ENCODE results near the gene DLG5. TPM values are rescaled to one million over a fixed set of nuclear protein-coding genes. Genes with fewer than 3 reads are reported as not detected.

DLG5 gene
- total RNA-seq, 1 experiment from 2014 or later = 69.7 TPM

DNA sequence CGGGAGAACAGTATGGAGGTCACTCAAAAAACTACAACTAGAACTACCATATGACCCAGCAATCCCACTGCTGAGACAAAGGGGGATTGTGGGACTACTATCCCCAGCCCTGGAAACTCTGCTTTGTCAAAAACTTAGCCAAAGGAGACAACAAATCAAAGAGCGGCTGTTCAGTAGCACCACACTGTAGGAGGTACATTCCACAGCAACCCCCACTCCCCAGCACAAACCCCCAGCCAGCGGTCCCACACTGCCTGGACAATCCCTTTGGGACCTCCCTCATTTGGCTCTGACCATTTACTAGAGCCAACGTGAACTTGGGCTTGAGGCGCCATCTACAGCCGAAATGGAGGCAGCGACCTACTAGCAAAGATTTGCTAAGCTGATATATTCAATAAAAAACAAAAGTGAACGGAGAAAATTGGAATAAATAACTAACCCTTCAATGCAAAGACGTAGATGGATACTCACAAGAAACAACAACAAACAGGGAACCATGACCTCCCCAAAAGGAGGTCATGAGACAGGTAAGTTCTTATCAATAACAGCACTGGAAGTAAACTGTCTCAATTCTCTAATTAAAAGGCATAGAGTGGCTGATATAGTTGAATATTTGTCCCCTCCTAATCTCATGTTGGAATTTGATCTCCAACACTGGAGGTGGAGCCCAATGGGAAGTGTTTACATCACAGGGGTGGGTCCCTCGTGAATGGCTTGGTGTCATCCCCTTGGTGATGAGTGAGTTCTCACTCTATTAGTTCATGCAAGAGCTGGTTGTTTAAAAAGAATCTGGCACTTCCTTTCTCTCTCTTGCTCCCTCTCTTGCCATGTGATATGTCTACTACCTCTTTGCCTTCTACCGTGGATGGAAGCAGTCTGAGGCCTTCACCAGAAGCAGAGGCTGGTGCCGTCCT, 170.0 kb downstream of the DLG5 start:
- Histone ChIP-seq H3K4me1 (no peaks in the 10 kb centered on the region; the same call in 1 of the 2 replicates), H3K36me3 (ENCODE audit: control insufficient read depth, insufficient read depth, low read length) (no peaks in the 10 kb centered on the region), H3K4me3 (ENCODE audit: low read depth, low read length) (no peak overlapping the region), H3K9me3 (no peaks in the 10 kb centered on the region), H3K27me3 (replicated peaks; ENCODE audit: control insufficient read depth, insufficient read depth, low read length) (no peaks in the 10 kb centered on the region)
- no TSS peak for BruUV-seq (replicated peaks)
- peak; percentile 69 to 71 for DNase-seq
- Mint-ChIP-seq H3K4me3 (ENCODE audit: unreplicated experiment) (no peak overlapping the region), H3K4me1 (ENCODE audit: low read depth, unreplicated experiment) (peaks cover 11% of the 10 kb centered on the region), H3K27ac (ENCODE audit: unreplicated experiment) (no peak overlapping the region), H3K27me3 (ENCODE audit: insufficient read depth, unreplicated experiment) (no peaks in the 10 kb centered on the region), H3K36me3 (ENCODE audit: insufficient read depth, unreplicated experiment) (no peaks in the 10 kb centered on the region), H3K9me3 (ENCODE audit: unreplicated experiment) (no peaks in the 10 kb centered on the region)
- intact Hi-C loops (cut with micrococcal nuclease; ENCODE audit: unreplicated experiment) = loop anchor here (1.0 to 2.0 kb wide), 2 partner anchors 41 to 592 kb away; no protein-coding TSS in a partner anchor
- CTCF ChIA-PET = interaction anchor here (0.6 to 1.7 kb wide), 11 partner anchors 9 to 598 kb away, joined by 3 to 25 read pairs (median 7); no protein-coding TSS in a partner anchor
- POLR2A ChIA-PET = interaction anchor here (0.6 kb wide), 1 partner anchor 217 kb away, joined by 5 read pairs; no protein-coding TSS in a partner anchor
- TF ChIP-seq, protein P1, sequence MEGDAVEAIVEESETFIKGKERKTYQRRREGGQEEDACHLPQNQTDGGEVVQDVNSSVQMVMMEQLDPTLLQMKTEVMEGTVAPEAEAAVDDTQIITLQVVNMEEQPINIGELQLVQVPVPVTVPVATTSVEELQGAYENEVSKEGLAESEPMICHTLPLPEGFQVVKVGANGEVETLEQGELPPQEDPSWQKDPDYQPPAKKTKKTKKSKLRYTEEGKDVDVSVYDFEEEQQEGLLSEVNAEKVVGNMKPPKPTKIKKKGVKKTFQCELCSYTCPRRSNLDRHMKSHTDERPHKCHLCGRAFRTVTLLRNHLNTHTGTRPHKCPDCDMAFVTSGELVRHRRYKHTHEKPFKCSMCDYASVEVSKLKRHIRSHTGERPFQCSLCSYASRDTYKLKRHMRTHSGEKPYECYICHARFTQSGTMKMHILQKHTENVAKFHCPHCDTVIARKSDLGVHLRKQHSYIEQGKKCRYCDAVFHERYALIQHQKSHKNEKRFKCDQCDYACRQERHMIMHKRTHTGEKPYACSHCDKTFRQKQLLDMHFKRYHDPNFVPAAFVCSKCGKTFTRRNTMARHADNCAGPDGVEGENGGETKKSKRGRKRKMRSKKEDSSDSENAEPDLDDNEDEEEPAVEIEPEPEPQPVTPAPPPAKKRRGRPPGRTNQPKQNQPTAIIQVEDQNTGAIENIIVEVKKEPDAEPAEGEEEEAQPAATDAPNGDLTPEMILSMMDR (IDR thresholded peaks at IDR 0.05; ENCODE audit: insufficient read depth in 1 of 2, low read depth in 1 of 2, low read length in 1 of 2, severe bottlenecking in 1 of 2, unreplicated experiment in 1 of 2) = peak; percentile 82 to 83

DNA sequence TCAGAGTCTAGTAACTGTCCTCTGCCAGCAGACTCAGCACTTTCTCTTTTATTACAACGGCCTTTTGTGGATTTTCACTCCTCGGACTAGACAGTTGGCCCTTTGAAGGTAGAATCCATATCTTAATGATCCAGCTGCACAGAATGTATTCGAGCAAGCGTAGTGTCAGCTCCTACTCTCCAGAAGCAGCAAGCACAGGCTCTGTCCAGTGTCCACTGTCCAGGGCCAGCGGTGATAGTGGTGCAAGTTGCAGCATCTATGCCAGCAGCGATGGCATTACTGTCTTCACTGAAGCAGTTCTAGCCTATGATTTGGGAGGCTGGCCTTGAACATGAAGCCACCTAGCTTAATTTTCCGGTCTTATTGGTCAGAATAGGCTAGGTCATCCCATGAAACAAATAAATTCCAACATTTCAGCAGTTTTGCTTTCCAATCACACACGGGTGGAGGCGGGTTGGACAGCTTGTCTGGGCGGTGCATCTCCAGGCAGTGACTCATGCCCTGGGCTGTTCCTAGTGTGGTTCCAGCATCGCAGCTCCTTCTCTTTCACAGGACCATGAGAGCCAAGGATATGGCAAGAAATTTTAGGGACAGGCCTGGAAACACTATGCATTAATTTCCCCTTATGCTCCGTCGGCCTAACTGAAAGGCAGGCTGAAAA, 180.4 kb downstream of the DLG5 start:
- no peaks in the 10 kb centered on the region for H3K27me3 ChIP-seq (replicated peaks; ENCODE audit: control insufficient read depth, insufficient read depth, low read length)
- H3K9me3 Mint-ChIP-seq (ENCODE audit: unreplicated experiment) = peaks cover under 1% of the 10 kb centered on the region
- CTCF ChIA-PET = interaction anchor here (0.6 kb wide), 1 partner anchor 27 kb away, joined by 3 read pairs; no protein-coding TSS in a partner anchor
- no peak for DNase-seq
- peaks cover under 1% of the 10 kb centered on the region; the same call in 1 of the 2 replicates for H3K9me3 ChIP-seq
- H3K4me3 ChIP-seq (ENCODE audit: low read depth, low read length) = no peak overlapping the region
- no peaks in the 10 kb centered on the region for H3K4me1 Mint-ChIP-seq (ENCODE audit: low read depth, unreplicated experiment)
- no peaks in the 10 kb centered on the region for H3K4me1 ChIP-seq
- TF ChIP-seq, protein P1 (IDR thresholded peaks at IDR 0.05; ENCODE audit: insufficient read depth in 1 of 2, low read depth in 1 of 2, low read length in 1 of 2, severe bottlenecking in 1 of 2, unreplicated experiment in 1 of 2) = no peak
- H3K27ac Mint-ChIP-seq (ENCODE audit: unreplicated experiment) = no peak overlapping the region
- H3K36me3 ChIP-seq (ENCODE audit: control insufficient read depth, insufficient read depth, low read length) = no peaks in the 10 kb centered on the region
- BruUV-seq (replicated peaks) = no TSS peak
- H3K27me3 Mint-ChIP-seq (ENCODE audit: insufficient read depth, unreplicated experiment) = no peaks in the 10 kb centered on the region
- no peak overlapping the region for H3K4me3 Mint-ChIP-seq (ENCODE audit: unreplicated experiment)
- intact Hi-C loops (cut with micrococcal nuclease; ENCODE audit: unreplicated experiment) = no loop called here
- no peaks in the 10 kb centered on the region for H3K36me3 Mint-ChIP-seq (ENCODE audit: insufficient read depth, unreplicated experiment)
- POLR2A ChIA-PET = no interaction called here

DNA sequence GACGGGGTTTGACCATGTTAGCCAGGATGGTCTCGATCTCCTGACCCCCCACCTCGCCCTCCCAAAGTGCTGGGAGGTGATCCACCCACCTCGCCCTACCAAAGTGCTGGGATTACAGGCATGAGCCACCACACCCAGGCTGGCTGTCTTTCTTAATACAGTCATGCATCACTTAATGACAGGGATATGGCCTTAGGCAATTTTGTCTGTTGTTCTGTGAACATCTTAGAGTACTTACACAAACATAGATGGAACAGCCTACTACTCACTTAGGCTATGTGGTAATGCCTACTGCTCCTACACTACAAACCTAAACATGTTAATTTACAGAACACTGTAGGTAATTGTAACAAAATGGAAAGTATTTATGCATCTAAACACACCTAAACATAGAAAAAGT, 182.3 kb downstream of the DLG5 start:
- Mint-ChIP-seq H3K4me1 (ENCODE audit: low read depth, unreplicated experiment) (no peaks in the 10 kb centered on the region), H3K36me3 (ENCODE audit: insufficient read depth, unreplicated experiment) (no peaks in the 10 kb centered on the region), H3K27me3 (ENCODE audit: insufficient read depth, unreplicated experiment) (no peaks in the 10 kb centered on the region), H3K4me3 (ENCODE audit: unreplicated experiment) (no peak overlapping the region), H3K27ac (ENCODE audit: unreplicated experiment) (no peak overlapping the region), H3K9me3 (ENCODE audit: unreplicated experiment) (peaks cover 20% of the 10 kb centered on the region)
- ChIA-PET POLR2A (no interaction called here), CTCF (no interaction called here)
- Histone ChIP-seq H3K4me1 (no peaks in the 10 kb centered on the region), H3K4me3 (ENCODE audit: low read depth, low read length) (no peak overlapping the region), H3K9me3 (peaks cover 7% of the 10 kb centered on the region; the same call in 1 of the 2 replicates), H3K36me3 (ENCODE audit: control insufficient read depth, insufficient read depth, low read length) (no peaks in the 10 kb centered on the region), H3K27me3 (replicated peaks; ENCODE audit: control insufficient read depth, insufficient read depth, low read length) (no peaks in the 10 kb centered on the region)
- no peak for DNase-seq
- TF ChIP-seq, protein P1 (IDR thresholded peaks at IDR 0.05; ENCODE audit: insufficient read depth in 1 of 2, low read depth in 1 of 2, low read length in 1 of 2, severe bottlenecking in 1 of 2, unreplicated experiment in 1 of 2) = no peak
- BruUV-seq (replicated peaks) = no TSS peak
- intact Hi-C loops (cut with micrococcal nuclease; ENCODE audit: unreplicated experiment) = no loop called here

All from Caco-2 (cell line).